Rectal smooth muscle tissue (tissue), 1 donor: Measurements from ENCODE around the gene RHOB.
"Not testable (repeated sequence)": the region's sequence is repeated elsewhere in the genome, so short reads cannot be mapped to it uniquely, and the experiment has no call there.

Experiments
- H3K27ac ChIP-seq: one replicate; pipeline ENCODE4 v1.7.0; 2013; ENCODE audit warnings: low read depth, low read length, inconsistent platforms
- H3K27me3 ChIP-seq: one replicate; pipeline ENCODE4 v1.7.0; 2013; ENCODE audit warnings: low read length; ENCODE audit not compliant: control insufficient read depth, insufficient read depth
- H3K36me3 ChIP-seq: one replicate; pipeline ENCODE4 v1.7.0; 2013; ENCODE audit warnings: low read length; ENCODE audit not compliant: control insufficient read depth, insufficient read depth
- H3K4me1 ChIP-seq: one replicate; pipeline ENCODE4 v1.7.0; 2013; ENCODE audit warnings: low read length; ENCODE audit not compliant: control insufficient read depth, insufficient read depth
- H3K4me3 ChIP-seq: one replicate; pipeline ENCODE4 v1.7.0; 2013; ENCODE audit warnings: low read length
- H3K9ac ChIP-seq: one replicate; pipeline ENCODE4 v1.7.0; 2013; ENCODE audit warnings: low read length

The RHOB gene

GRCh38 chr2:20433249-20433648 lies 13.6 kb upstream of the RHOB start:
- H3K4me1 ChIP-seq = no peaks in the 10 kb centered on the region
- no peak overlapping the region for H3K4me3 ChIP-seq
- H3K27ac ChIP-seq = no peak overlapping the region

GRCh38 chr2:20433946-20434553 lies 12.8 kb upstream of the RHOB start:
- Histone ChIP-seq H3K4me1 (no peaks in the 10 kb centered on the region), H3K9ac (no peak overlapping the region), H3K36me3 (no peaks in the 10 kb centered on the region), H3K27me3 (no peaks in the 10 kb centered on the region), H3K4me3 (no peak overlapping the region), H3K27ac (no peak overlapping the region)

More at GRCh38 chr2:20433249-20433648, 13.6 kb upstream of the RHOB start:
- no peaks in the 10 kb centered on the region for H3K36me3 ChIP-seq
- no peak overlapping the region for H3K9ac ChIP-seq
- no peaks in the 10 kb centered on the region for H3K27me3 ChIP-seq

- H3K27ac ChIP-seq = no peak overlapping the region
- H3K9ac ChIP-seq = no peak overlapping the region
- H3K4me1 ChIP-seq = no peaks in the 10 kb centered on the region
- H3K4me3 ChIP-seq = no peak overlapping the region
- no peaks in the 10 kb centered on the region for H3K27me3 ChIP-seq
- no peaks in the 10 kb centered on the region for H3K36me3 ChIP-seq
Measured at GRCh38 chr2:20434588-20435294, 12.1 kb upstream of the RHOB start.

- not testable (repeated sequence) for H3K4me1 ChIP-seq, H3K36me3 ChIP-seq, H3K27me3 ChIP-seq, H3K4me3 ChIP-seq, H3K9ac ChIP-seq, H3K27ac ChIP-seq
Measured at GRCh38 chr2:20435456-20435855, 11.4 kb upstream of the RHOB start.

GRCh38 chr2:20436716-20437470 lies 10.0 kb upstream of the RHOB start:
- H3K4me1 ChIP-seq = no peaks in the 10 kb centered on the region
- no peaks in the 10 kb centered on the region for H3K27me3 ChIP-seq
- no peak overlapping the region for H3K9ac ChIP-seq
- no peak overlapping the region for H3K27ac ChIP-seq
- no peaks in the 10 kb centered on the region for H3K36me3 ChIP-seq
- no peak overlapping the region for H3K4me3 ChIP-seq

- peaks cover 4% of the 10 kb centered on the region for H3K4me1 ChIP-seq
- no peaks in the 10 kb centered on the region for H3K36me3 ChIP-seq
- no peaks in the 10 kb centered on the region for H3K27me3 ChIP-seq
- no peak overlapping the region for H3K9ac ChIP-seq
- H3K4me3 ChIP-seq = no peak overlapping the region
- H3K27ac ChIP-seq = peak overlapping the region; percentile 28
Measured at GRCh38 chr2:20438334-20439192, 8.3 kb upstream of the RHOB start.

- no peaks in the 10 kb centered on the region for H3K36me3 ChIP-seq
- no peak overlapping the region for H3K4me3 ChIP-seq
- H3K9ac ChIP-seq = no peak overlapping the region
- H3K27ac ChIP-seq = peak overlapping the region; percentile 28
- peaks cover 9% of the 10 kb centered on the region for H3K4me1 ChIP-seq
- H3K27me3 ChIP-seq = no peaks in the 10 kb centered on the region
Measured at GRCh38 chr2:20439193-20439475, 7.7 kb upstream of the RHOB start.

GRCh38 chr2:20439503-20439902 lies 7.4 kb upstream of the RHOB start:
- peaks cover 9% of the 10 kb centered on the region for H3K4me1 ChIP-seq
- no peak overlapping the region for H3K9ac ChIP-seq
- no peaks in the 10 kb centered on the region for H3K27me3 ChIP-seq
- H3K27ac ChIP-seq = no peak overlapping the region
- H3K4me3 ChIP-seq = no peak overlapping the region
- H3K36me3 ChIP-seq = no peaks in the 10 kb centered on the region

GRCh38 chr2:20440001-20440560 lies 6.8 kb upstream of the RHOB start:
- Histone ChIP-seq H3K27me3 (no peaks in the 10 kb centered on the region), H3K4me1 (peaks cover 15% of the 10 kb centered on the region), H3K27ac (no peak overlapping the region), H3K36me3 (no peaks in the 10 kb centered on the region), H3K4me3 (no peak overlapping the region), H3K9ac (no peak overlapping the region)

- peak overlapping the region; percentile 15 for H3K4me3 ChIP-seq
- peaks cover 19% of the 10 kb centered on the region for H3K4me1 ChIP-seq
- no peaks in the 10 kb centered on the region for H3K27me3 ChIP-seq
- H3K36me3 ChIP-seq = peaks cover 8% of the 10 kb centered on the region
- H3K9ac ChIP-seq = no peak overlapping the region
- peak overlapping the region; percentile 91 for H3K27ac ChIP-seq
Measured at GRCh38 chr2:20443276-20443920, 3.5 kb upstream of the RHOB start.

GRCh38 chr2:20444101-20444992 lies 2.5 kb upstream of the RHOB start:
- peaks cover 19% of the 10 kb centered on the region for H3K4me1 ChIP-seq
- H3K9ac ChIP-seq = peak overlapping the region; percentile 1
- peaks cover 16% of the 10 kb centered on the region for H3K36me3 ChIP-seq
- H3K27ac ChIP-seq = peak overlapping the region; percentile 91
- H3K4me3 ChIP-seq = peak overlapping the region; percentile 17
- no peaks in the 10 kb centered on the region for H3K27me3 ChIP-seq
